Activated naive CD8-positive, alpha-beta T cell treated with anti-CD3 and anti-CD28 coated beads, Interleukin-2, amount 50 U/mL, for 16 hours (primary cell): ENCODE results near the gene CEP63.

Experiments used
- DNase-seq: peaks from one replicate; pipeline ENCODE4 v3.0.0-alpha.2; 2020; ENCODE audit warnings: low read depth, low spot score

The CEP63 gene

DNA sequence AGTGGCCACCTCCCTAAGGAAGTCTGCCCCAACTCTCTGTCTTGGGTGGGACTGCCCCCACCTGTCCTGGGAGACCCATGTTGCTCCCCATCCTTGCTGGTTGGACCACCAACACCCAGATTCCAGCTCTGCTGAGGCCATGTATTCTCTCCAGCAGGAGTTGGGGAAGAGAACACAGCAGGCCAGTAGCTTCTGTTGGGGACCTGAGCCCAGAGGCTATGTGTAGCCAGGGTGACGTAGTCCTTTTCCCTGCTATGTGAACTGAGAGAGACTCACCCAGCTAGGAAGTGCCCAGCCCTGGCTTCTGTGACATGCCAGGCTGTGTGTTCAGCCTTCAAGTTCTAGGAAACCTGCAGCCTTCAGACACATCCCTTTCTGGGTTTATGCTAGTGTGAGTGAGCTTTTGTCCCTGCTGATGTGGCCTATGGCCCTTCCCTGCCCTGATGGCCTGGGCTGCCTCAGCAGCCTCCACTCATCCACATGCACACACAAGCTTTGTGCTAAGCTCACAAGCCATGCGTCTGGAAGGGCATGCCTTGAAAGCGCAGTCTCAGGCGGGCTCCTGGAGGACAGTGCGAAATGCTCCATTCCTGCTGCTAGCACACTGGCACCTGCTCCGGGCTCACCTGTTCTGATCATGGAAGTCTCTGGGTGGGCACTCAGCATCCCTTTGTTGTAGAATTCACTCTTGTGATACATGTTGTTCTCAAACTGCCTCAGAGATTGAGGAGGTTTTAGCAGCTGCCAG is 122.3 kb downstream of the CEP63 start:
- DNase-seq: no peak

DNA sequence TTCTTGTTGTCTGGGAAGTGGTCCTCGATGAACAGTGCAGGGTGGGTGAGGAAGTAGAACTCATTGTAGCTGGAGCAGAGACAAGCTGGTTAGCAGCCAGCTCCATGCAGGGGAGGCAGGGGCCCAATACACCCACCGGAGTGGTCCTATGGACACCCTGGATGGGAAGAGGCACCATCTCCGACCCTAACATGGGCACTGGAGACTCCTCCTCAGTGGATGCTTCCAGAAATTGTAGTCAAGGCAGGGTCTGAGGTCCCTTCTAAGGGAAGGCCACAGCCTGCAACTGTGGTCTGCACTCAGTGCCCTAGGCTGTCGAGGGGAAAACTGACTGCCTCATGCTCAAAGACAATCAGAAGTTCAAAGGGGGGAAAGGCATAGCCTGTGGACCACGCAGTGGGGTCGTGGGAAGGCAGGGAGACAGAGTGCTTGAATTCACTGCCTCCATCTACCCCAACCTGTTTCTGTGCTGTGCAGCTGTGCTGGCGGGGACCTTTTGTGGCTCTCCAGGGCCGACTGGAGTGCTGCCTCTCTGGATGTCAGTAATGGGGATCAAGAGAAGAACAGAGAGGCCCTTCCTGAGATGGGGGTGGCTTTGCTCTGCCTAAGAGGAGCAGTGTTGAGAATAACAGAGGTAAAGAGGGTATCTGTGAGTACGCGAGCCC is 123.0 kb downstream of the CEP63 start:
- no peak for DNase-seq

DNA sequence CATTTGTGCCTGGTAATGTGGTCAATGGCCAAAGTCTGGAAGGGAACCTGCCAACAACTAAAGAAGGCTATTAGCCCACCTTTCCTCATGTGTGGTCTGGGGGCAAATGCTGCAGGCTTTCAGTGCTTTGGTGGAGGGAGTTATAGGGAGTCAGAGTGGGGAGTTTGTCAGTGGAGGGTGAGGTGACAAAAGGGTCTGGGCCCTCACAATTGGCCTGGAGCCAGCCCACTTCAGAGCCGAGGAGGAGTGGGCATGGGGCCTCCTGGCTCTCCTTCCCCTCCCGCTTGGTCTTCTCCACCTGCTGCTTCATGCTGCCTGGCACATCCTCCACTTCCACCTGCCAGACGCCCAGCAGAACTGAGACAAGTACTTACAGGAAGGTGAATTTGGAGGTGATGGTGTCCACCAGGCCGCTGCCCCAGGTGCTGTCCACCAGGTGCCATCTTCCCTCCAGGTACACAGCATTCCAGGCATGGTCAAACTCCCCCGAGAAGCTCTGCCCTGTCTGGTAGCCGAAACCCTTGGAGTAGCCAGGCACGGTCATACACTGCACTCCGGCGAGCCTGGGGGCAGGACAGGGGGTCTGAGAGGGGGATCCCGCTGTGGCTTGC is 124.1 kb downstream of the CEP63 start:
- no peak for DNase-seq

DNA sequence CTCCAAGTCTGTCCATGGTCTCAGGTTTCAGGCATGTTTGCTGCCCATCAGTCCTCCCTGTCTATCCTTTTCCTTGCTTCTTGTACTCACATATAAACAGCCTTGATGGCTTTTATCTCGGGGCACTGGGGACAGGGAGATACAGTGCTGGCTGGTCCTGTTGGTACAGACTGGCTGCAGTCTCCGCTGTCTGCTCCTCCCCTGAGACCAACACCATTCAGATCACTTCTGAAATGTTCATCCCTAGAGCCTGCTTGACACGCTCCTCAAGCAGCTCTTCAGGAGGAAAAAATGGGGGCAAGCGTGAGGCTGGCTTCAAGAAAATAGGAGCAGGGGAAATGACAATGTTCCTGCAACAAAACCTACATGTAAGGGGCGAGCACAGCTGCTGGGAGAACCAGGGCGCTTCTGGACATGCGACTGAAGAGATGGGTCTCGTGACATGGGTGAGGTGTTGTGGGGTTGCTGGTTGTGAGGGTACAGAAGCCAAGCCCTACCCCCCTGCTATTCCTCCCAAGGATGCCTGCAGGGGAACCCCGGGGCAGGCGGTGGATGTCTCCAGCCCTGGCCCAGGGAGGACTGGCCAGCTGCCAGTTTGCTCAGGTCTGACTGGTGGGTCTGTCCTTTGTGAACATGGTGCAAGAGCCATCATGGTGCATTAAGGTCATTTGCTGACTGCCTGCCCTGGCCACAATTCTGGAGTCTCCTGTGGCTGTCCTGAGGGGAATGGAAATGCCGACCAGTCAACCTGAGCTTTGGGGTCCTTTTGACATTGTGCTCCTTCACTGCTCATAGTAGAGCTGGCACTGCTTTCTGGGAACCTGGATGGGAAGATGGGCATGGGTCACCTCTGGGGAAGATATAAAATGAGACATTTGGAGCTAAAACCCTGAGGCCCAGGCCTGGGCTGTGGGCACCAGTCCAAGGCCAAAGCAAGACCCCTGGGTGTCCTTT is 124.9 kb downstream of the CEP63 start:
- DNase-seq: no peak

DNA sequence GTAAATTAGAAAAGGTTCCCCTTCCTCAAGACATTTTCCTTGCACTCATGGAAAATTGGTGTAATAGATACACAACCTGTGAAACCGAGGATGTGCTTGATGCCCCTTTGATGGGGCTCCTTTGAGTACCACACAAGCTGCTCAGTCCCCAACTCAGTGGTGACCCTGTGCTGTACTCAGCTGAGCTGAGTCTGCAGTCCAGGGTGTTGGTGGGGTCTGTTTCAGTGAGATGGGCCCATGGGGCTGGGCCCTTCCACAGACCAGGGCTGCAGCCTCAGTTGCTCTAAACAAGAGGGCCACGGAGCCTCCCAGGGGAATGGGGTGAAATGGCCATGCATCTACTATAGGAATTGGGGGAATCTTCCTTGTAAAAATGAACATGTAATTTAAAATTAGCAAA is 125.7 kb downstream of the CEP63 start:
- DNase-seq: no peak

DNA sequence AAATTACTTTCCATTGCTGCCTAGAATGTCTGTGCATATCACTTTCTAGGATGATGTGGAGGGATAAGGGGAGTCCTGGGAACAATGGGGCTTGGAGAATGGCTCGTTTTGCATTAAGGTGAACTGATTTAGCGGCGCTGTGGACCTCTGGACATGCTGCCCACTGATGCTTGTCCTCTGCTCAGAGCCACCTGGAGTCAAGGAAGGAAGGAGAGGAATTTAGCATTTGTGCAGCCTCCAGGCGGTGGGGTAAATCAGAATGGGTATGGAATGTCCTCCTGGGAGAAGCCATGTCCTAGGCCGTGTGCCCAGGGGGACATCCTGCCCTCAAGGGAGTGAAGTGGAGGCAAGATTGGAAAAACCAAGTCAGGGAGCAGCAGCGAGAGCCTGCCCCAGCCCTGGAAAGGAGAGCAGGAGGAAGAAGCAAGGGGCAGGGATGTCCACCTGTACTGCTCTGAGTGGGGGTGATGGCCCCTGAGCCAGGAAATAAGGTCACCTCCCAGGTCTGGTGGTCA is 127.2 kb downstream of the CEP63 start:
- DNase-seq: no peak

DNA sequence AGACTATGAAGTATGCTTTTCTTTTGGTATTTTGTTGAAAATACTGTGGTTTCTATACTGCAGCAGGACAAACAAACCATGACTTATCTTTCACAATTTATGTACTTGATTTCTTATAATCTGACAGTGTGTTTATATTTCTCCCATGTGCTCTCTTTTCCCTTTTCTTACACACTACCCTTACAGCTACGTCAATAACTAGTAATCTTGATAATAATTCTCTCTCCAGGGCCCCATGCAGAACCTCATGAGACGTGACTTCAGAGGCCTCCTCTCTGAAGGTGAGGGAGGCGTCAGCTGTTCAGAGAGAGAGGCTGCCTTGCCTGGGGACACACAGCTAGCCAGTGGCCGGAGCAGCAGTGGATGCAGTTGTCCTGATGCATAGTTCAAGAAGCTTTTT is 129.1 kb downstream of the CEP63 start:
- no peak for DNase-seq

DNA sequence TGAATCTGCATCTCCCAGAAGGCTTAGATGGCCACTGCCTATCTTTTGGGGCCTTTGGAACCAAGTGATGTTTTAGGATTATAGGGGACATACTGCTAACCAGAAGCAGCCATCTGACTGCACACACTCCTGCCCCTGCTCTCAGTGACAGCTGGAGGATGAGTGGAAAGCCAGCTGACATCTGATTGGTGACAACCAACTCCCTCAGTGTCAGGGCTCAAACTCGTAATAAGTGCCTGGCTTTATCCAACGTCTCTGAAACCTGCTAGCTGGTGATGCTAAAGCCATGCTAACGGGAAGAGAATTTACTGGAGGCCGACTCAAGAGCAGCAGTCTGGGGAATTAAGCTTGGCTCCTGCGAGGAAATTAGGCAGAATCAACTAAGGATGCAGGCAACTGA is 129.9 kb downstream of the CEP63 start:
- no peak for DNase-seq

DNA sequence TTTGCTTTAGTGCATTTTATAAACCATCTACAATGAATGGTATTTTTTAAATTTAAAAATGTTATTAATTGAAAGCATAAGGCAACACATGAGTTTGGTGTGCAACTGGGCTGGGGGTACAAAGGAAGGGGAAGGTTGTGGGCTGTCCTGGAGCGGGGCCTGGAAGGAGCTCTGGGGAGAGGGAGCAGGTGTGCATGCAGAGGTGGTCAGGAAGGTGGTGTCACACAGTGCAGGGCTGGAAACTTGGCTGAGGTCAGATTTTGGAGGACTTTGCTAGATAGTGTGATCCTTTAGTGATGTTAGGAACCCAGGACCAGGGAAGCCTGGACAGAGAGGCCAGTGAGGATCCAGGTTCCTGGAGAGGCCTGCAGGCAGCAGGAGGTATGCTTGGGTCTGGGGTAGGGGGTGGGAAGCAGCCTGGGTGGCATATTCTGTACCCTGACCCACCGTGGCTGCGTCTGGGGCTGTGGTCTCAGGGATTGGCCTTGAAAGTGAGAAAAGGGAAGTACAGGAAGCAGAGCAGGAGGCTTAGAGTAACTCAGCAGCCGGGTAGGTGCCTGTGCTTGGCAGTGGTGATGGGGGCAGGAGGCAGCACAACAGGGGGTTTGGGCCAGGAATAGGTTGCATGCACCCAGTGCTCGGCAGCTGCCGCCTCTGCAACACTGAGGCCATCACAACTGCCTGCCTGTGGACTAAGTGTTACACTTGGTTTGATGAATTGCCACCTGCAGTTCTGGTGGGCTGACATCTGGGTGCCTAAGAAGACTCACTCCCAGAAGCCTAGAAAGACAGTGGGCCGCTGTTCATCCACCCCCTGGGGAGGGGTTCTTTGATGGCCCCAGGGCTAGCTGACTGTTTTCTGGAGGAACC is 132.0 kb downstream of the CEP63 start:
- DNase-seq: no peak

DNA sequence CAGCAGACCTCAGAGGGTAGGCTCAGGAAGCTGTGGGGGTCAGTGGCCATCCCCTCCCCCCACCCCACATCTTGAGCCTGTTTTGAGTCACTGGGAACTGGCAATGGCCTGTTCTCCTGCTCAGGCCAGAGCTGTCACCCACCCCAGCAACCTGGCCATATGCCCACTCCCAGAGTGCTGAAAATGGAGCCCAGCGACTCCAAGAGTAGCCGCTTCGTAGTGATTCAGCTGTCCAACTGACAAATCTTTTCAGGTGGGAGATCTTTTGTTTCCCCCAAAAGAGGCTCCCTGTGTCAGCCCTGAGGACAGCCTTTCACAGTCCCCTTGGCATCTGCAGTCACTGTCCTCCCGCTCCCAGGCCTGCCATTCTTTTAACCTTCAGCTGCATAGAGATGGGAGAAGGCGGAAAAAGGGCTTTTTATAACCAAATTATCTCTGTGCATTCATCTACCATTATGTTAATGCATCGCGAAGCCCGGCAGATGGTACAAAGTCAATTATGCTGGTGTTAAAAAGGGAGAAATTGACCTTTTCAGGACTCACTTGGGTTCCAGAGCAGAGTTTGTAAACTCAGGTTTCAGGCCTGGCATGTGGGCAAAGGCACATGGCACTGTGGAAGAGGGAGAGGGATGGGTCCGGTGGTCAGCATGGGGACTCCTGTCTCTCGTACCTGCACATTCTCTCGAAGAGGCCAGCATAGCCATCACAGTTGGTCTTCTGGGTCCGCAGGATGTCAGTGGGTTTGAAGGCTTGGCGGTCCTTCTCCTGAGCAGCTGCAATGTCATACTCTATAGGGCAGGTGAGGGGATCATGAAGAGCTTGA is 132.8 kb downstream of the CEP63 start:
- no peak for DNase-seq

DNA sequence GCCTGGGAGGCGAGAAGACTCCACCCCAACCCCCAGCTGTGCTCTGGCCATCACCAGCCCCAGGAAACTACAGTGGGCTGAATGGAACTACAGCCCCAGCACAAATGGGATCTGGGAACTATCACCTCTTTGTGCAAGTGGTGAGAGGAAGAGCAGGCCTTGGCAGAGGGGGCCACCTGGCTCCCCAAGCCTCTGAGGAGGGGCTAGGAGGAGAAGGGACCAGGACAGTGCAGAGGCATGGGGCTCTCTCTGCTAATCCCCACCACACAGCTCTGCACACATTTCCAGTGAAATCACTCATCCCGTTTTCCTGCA is 133.4 kb downstream of the CEP63 start:
- DNase-seq: no peak

DNA sequence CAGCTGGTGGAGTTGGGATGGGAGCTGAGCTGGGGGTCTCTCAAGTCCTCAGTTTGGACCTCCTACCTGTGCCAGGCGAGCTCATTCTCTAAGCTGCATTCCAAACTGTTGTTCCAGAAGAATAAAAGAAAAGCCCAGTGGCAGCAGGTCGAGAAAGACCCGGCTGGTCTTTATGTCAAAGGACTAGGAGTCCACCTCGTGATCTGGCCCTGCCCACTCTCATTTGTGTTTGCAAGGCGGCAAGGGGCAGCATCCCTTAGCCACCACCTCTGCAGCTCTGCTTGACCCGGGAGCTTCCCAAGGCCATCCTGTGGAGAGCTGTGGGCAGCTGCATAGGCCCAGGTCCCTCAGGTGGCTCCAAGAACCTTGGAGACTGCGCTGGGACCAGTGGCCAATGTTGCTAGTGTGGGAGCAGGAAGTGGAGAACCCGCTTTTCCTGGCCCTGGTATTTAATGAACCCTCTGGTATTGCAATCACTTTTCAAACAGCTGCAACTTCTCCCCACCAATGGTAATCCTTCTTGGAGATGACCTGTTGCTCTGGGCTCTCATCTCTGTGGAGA is 134.1 kb downstream of the CEP63 start:
- DNase-seq: no peak

DNA sequence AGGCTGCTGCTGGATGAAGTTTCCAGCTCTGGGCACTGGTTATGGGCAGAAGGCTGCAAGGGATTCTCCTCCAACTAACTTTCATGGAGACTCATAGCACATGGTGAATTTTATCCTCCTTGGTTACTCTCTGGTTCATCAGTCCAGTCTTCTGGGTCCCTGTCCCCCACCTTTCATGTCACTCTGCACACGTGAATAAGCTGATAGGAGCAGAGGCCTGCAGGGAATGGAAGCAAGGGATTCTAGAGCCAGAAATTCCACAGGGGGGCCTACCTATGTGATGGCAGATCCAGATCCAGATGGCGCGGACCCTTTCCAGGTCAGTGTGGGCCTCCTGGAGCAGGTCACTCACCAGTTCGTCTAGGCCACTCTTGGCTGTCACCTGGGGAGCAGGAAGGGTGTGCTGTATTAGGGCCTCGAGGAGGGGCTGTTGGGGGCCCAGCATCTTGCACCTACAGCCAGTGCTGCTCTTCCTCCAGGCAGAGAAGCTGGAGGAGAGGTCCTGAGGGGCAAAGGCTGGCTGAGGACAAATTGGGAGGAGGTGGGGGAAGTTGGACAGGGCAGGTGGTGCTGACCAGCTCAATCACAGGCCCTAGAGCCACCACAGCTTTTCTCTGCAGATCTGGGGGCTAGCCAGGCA is 134.7 kb downstream of the CEP63 start:
- no peak for DNase-seq

DNA sequence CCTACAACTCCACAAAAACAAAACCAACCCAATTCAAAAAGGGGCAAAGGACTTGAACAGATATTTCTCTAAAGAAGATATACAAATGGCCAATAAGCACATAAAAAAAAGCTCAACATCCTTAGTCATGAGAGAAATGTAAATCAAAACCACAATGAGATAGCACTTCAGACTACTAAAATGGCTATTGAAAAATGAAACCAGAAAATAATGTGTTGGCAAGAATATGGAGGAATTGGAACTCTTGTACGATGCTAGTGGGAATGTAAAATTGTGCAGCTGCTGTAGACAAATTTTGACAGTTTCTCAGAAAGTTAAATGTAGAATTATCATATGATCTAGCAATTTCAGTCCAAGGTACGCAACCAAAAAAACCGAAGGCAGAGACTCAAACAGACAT is 136.0 kb downstream of the CEP63 start:
- no peak for DNase-seq

DNA sequence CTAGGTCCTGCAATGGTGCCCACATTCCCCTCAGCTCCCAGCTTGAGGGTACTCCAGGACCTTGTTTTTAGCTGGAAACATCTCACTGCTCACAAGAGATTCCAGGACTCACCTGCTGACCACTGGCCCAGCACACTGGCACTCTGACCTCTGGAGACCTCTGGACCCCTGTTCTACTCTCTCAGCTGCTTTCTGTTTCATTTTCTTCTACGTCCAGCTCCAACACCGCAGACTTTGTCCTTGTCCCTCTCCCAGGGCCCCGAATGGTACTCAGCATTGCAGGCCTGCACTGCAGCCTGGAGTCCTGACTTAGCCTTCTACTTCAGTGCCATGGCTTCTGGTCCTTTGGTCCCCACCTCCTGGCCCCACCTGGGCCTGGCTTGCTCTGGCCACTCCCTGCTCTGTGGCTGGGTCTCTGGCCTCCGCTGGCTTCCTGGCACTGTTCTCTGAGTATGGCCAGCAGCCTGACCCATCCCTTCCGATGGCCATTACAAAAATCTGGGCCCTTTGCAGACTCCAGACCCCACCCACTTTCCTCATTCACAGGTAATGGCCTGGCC is 137.0 kb downstream of the CEP63 start:
- no peak for DNase-seq

DNA sequence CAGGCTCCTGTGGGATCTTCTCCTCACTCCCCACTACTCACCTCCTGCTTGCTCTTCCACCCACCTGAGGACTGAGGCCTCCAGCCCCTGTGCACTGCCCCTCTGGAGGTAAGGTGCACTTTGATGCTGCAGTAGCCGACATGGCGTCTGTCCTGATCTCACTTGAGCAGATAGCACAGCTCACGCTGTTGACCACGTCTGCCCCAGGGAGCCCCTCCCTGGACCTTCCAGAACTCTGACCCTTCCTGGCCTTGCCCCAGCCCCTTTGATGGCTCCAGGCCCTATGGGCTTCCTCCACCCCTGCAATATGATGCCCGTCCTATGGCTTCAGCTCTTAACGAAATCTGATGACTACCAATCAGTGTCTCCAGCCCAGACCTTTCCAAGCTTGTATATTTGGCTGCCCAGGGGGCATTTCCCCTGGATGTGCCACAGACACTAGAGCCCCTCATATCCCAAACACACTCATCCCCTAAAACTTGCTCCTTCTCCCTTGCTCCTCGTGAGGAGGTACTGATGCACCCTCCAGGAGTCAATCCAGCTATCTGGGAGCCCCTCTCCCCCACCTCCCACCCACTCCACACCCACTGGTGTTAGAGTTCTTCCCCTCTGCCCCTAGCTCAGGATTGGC is 137.9 kb downstream of the CEP63 start:
- DNase-seq: no peak
